ENCODE results near the gene SMAD3.
"Not testable (repeated sequence)": the region's sequence is repeated elsewhere in the genome, so short reads cannot be mapped to it uniquely, and the experiment has no call there.

SMAD3 gene

GRCh38 chr15:67025719-67026609, 39.4 kb upstream of the SMAD3 start:
- no peak overlapping the region for H3K4me3 ChIP-seq (ENCODE audit: low read depth, low read length)
- DNase-seq (ENCODE audit: low read depth) = no peak
- TF ChIP-seq CTCF (IDR thresholded peaks at IDR 0.05; ENCODE audit: insufficient read depth, low read depth, low read length, missing control alignments) = no peak

GRCh38 chr15:67026610-67026967, 38.8 kb upstream of the SMAD3 start:
- TF ChIP-seq CTCF (IDR thresholded peaks at IDR 0.05; ENCODE audit: insufficient read depth, low read depth, low read length, missing control alignments) = no peak
- no peak for DNase-seq (ENCODE audit: low read depth)
- H3K4me3 ChIP-seq (ENCODE audit: low read depth, low read length) = no peak overlapping the region

- not testable (repeated sequence) for DNase-seq (ENCODE audit: low read depth); H3K4me3 ChIP-seq (ENCODE audit: low read depth, low read length)
These were observed 37.0 kb upstream of the SMAD3 start for GRCh38 chr15:67028440-67028839.

GRCh38 chr15:67030036-67030762, 35.2 kb upstream of the SMAD3 start:
- no peak for DNase-seq (ENCODE audit: low read depth)
- H3K4me3 ChIP-seq (ENCODE audit: low read depth, low read length) = no peak overlapping the region
- no peak for TF ChIP-seq CTCF (IDR thresholded peaks at IDR 0.05; ENCODE audit: insufficient read depth, low read depth, low read length, missing control alignments)

GRCh38 chr15:67031331-67031730, 34.1 kb upstream of the SMAD3 start:
- no peak for TF ChIP-seq CTCF (IDR thresholded peaks at IDR 0.05; ENCODE audit: insufficient read depth, low read depth, low read length, missing control alignments)
- DNase-seq (ENCODE audit: low read depth) = no peak
- H3K4me3 ChIP-seq (ENCODE audit: low read depth, low read length) = no peak overlapping the region

GRCh38 chr15:67032608-67033007, 32.8 kb upstream of the SMAD3 start:
- no peak for TF ChIP-seq CTCF (IDR thresholded peaks at IDR 0.05; ENCODE audit: insufficient read depth, low read depth, low read length, missing control alignments)
- DNase-seq (ENCODE audit: low read depth) = no peak
- no peak overlapping the region for H3K4me3 ChIP-seq (ENCODE audit: low read depth, low read length)

- TF ChIP-seq CTCF (IDR thresholded peaks at IDR 0.05; ENCODE audit: insufficient read depth, low read depth, low read length, missing control alignments) = no peak
- no peak for DNase-seq (ENCODE audit: low read depth)
- no peak overlapping the region for H3K4me3 ChIP-seq (ENCODE audit: low read depth, low read length)
These were observed 32.4 kb upstream of the SMAD3 start for GRCh38 chr15:67033012-67033411.

Measured in GM12865 (cell line).